ENCODE results near the gene PPP1R36.
"Not testable (repeated sequence)": the region's sequence is repeated elsewhere in the genome, so short reads cannot be mapped to it uniquely, and the experiment has no call there.

Gene PPP1R36

GRCh38 chr14:64612971-64613666 is 63.4 kb downstream of the PPP1R36 start:
- no peak for DNase-seq (ENCODE audit: low spot score)

GRCh38 chr14:64614166-64614565 is 64.4 kb downstream of the PPP1R36 start:
- no peak for DNase-seq (ENCODE audit: low spot score)

GRCh38 chr14:64614805-64615391 is 65.1 kb downstream of the PPP1R36 start:
- DNase-seq (ENCODE audit: low spot score): no peak

- DNase-seq (ENCODE audit: low spot score): not testable (repeated sequence)
These were observed 68.2 kb downstream of the PPP1R36 start for GRCh38 chr14:64617872-64618408.

GRCh38 chr14:64620910-64621309 is 71.1 kb downstream of the PPP1R36 start:
- no peak for DNase-seq (ENCODE audit: low spot score)

GRCh38 chr14:64623554-64624165 is 73.9 kb downstream of the PPP1R36 start:
- no peak for DNase-seq (ENCODE audit: low spot score)

GRCh38 chr14:64625386-64626232 is 75.8 kb downstream of the PPP1R36 start:
- no peak for DNase-seq (ENCODE audit: low spot score)

- no peak for DNase-seq (ENCODE audit: low spot score)
These were observed 79.2 kb downstream of the PPP1R36 start for GRCh38 chr14:64628940-64629408.

- DNase-seq (ENCODE audit: low spot score): no peak
These were observed 81.0 kb downstream of the PPP1R36 start for GRCh38 chr14:64630778-64631177.

- not testable (repeated sequence) for DNase-seq (ENCODE audit: low spot score)
These were observed 81.5 kb downstream of the PPP1R36 start for GRCh38 chr14:64631222-64631621.

- no peak for DNase-seq (ENCODE audit: low spot score)
These were observed 82.3 kb downstream of the PPP1R36 start for GRCh38 chr14:64632056-64632455.

- DNase-seq (ENCODE audit: low spot score): no peak
These were observed 84.8 kb downstream of the PPP1R36 start for GRCh38 chr14:64634558-64634957.

- peak; percentile 66 for DNase-seq (ENCODE audit: low spot score)
These were observed 86.6 kb downstream of the PPP1R36 start for GRCh38 chr14:64636208-64636979.

- DNase-seq (ENCODE audit: low spot score): no peak
These were observed 87.2 kb downstream of the PPP1R36 start for GRCh38 chr14:64636980-64637429.

- no peak for DNase-seq (ENCODE audit: low spot score)
These were observed 88.1 kb downstream of the PPP1R36 start for GRCh38 chr14:64637735-64638473.

GRCh38 chr14:64638625-64639024 is 88.9 kb downstream of the PPP1R36 start:
- no peak for DNase-seq (ENCODE audit: low spot score)

All from hematopoietic multipotent progenitor cell treated with erythropoietin and hydrocortisone succinate and interleukin-3 and kit ligand, for 15 days (in vitro differentiated cells).